IPS-11a (cell line): Measurements from ENCODE around the gene STAT3.

ENCODE experiments used
- H3K4me3 ChIP-seq: one replicate; pipeline ENCODE4 v1.5.1; 2013; ENCODE audit warnings: low read depth, low read length, control low read depth

Gene STAT3

GRCh38 chr17:42354956-42355843 lies 33.0 kb downstream of the STAT3 start:
- no peak overlapping the region for H3K4me3 ChIP-seq

GRCh38 chr17:42348104-42348503 lies 40.1 kb downstream of the STAT3 start:
- no peak overlapping the region for H3K4me3 ChIP-seq

GRCh38 chr17:42347606-42348005 lies 40.6 kb downstream of the STAT3 start:
- H3K4me3 ChIP-seq = no peak overlapping the region

- no peak overlapping the region for H3K4me3 ChIP-seq
These were observed 41.0 kb downstream of the STAT3 start for GRCh38 chr17:42347198-42347597.

DNA sequence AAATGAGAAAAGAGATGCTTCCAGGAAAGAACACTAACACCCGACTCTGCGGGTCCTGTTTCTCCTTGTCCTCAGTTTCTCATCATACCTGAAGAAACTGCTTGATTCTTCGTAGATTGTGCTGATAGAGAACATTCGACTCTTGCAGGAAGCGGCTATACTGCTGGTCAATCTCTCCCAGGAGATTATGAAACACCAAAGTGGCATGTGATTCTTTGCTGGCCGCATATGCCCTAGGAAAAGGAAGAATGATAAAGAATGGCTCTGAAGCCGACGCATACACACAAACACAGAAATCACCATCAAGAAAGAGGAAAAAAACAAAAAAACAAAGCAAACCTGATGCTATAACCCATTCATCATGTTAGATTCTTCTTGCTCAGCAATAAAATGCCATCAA lies 41.8 kb downstream of the STAT3 start:
- H3K4me3 ChIP-seq = no peak overlapping the region

GRCh38 chr17:42345396-42346073 lies 42.7 kb downstream of the STAT3 start:
- no peak overlapping the region for H3K4me3 ChIP-seq

- H3K4me3 ChIP-seq = no peak overlapping the region
These were observed 45.8 kb downstream of the STAT3 start for GRCh38 chr17:42342242-42343008.

DNA sequence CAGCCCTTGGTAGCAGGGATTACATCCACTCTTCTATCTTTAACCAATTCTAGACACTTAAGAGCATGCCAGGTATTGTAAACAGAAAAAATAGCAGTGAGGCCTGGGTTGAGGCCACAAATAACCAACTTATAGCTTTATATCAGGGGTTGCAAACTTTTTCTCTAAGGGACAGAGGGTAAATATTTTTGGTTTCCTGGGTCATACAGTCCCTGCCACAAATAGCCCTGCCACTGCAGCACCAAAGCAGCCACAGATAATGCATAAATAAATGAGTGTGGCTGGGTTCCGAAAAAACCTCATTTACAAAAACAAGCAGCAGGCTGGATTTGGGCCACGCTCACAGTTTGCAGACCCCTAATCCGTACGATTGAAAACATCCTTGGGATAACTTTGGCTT lies 46.7 kb downstream of the STAT3 start:
- no peak overlapping the region for H3K4me3 ChIP-seq

DNA sequence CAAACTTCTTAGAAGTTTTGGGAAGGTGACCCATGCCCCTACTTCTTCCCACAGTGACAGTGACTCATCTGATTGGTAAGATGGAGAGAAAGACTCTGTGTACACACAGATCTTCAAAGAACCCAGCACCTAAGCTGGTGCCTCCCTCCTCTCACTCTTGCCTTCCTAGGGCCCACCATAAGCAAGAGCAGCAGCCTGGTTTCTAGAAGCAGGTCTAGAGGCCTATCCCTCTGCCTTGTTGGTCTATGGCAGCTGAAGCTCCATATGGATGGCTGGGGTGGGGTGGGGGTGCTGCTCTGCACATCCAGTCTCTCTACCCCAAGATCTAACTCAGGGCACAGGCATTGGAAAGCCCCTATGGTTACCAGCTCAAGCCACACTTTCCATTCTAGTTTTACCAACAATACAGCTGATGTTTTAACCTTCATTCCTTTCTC lies 47.5 kb downstream of the STAT3 start:
- H3K4me3 ChIP-seq = no peak overlapping the region

DNA sequence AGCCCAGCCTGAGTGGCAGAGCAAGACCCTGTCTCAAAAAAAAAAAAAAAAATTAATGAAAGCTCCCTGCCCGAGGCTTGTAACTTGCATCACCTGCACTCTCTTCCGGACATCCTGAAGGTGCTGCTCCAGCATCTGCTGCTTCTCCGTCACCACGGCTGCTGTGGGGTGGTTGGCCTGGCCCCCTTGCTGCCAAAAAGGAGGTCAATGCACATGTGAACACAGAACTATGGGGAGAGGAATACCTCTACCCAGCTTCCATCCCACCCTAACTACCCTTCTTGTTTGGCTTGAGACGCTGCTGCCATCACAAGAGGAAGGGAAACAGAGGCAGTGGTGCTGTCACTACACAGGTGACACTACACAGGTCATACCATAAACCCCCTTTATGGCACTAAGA lies 49.0 kb downstream of the STAT3 start:
- no peak overlapping the region for H3K4me3 ChIP-seq

- H3K4me3 ChIP-seq = no peak overlapping the region
These were observed 49.7 kb downstream of the STAT3 start for GRCh38 chr17:42338427-42338985.

- H3K4me3 ChIP-seq = no peak overlapping the region
These were observed 50.8 kb downstream of the STAT3 start for GRCh38 chr17:42337442-42337841.

DNA sequence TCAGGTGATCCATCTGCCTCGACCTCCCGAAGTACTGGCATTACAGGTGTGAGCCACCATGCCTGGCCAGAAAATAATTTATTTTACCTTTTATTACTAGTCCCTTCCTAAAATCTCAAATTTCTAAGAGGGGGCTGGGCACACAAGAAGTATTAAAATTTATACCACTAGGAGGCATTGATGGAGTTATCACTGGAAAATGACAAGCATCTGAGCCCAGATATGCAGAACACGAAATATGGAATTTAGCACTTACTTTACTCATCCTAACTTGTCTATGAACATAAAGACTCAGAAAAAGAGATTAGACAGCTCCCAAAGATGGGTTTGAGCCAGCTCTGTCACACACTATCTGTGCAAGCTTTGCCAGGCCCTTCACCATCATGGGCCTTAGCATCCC lies 53.6 kb downstream of the STAT3 start:
- no peak overlapping the region for H3K4me3 ChIP-seq

DNA sequence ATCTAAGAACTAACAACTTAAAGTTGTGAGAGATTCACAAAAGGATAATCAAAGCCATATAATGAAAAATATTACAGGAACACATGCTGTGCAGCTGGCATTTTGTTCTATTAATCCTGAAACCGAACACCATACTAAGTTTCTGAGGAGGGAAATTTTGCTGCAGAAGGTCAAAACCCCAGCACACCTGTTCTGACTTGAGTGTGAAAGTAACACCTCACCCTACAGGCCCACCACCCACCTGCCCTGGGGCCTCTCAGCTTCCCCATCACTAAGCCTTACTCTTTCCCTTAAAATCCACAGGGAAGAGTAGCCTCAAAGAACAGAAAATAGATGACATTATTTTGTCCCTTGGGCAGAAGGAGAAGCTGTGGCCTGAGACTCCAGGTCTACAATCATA lies 55.2 kb downstream of the STAT3 start:
- no peak overlapping the region for H3K4me3 ChIP-seq

- H3K4me3 ChIP-seq = no peak overlapping the region
These were observed 58.9 kb downstream of the STAT3 start for GRCh38 chr17:42329025-42329976.

DNA sequence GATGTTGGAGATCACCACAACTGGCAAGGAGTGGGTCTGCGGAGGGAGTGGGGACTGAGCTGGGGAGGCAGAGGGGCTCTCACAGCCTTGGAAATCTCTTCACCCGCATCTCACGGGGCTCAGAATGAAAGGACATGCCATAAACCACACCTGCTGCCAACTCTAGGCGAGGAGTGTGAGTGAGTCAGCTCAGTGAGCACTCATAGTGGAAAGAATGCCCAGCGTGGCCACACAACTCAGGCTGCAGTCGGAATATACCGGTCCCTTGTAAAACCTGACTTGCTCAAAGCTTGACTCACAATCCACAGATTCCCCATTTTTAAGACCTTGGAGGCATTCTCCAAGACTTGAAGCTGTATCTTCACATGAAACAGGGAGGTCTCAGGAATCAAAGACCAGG lies 63.2 kb downstream of the STAT3 start:
- H3K4me3 ChIP-seq = no peak overlapping the region

DNA sequence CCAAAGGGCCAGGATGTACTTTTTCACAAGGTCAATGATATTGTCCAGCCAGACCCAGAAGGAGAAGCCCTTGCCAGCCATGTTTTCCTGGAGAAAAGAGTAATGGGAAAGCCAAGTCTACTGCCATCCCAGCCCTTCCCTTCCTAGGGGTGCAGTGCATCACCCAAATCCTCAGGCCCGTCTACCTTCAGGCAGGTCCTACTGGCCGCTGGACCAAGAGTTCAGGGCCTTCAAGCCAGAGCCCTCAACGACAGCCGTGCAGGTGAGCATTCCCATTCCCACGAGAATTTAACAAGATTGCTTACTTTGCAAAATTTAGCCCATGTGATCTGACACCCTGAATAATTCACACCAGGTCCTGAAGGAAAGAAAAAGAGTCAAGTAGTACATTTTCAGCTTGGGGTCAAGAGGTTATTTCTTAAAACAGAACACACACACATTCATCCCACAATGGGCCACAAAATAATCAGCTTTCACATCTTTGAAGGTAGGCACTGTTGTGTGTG lies 64.9 kb downstream of the STAT3 start:
- no peak overlapping the region for H3K4me3 ChIP-seq

DNA sequence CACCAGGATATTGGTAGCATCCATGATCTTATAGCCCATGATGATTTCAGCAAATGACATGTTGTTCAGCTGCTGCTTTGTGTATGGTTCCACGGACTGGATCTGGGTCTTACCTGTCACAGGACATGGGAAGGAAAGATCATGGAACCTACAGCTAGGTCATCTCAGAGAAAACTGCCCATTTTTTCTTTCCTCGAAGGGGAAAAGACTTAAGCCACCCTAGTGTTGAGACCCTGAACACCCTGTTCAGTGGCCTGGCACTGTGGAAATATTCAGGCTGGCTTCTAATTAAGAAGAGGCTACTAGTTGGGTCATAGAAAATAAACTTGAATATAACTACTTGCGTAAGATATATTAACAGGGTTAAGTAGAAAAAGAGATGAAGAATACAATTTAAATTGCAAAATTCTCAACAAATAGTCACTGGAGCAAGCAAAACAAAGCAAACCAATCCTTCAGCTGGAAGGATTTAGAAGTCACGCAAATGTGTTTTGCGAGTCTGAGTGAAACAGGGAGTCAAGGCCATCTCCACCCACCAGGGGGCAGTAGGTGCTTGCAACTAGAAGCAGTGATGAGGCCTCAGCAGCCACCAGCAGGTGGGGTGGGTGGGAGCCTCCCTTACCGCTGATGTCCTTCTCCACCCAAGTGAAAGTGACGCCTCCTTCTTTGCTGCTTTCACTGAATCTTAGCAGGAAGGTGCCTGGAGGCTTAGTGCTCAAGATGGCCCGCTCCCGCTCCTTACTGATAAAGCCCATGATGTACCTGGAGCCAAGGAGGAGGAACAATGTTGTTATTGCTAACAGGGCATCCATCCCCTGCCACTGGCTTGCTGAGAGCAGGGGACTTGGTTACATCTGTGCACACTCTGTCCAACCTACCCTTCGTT lies 65.6 kb downstream of the STAT3 start:
- H3K4me3 ChIP-seq = no peak overlapping the region

GRCh38 chr17:42321555-42321954 lies 66.7 kb downstream of the STAT3 start:
- H3K4me3 ChIP-seq = no peak overlapping the region
